Fibroblast of skin of scalp (primary cell): ENCODE data around the gene ITM2C. TPM values are rescaled to one million over a fixed set of nuclear protein-coding genes. Genes with fewer than 3 reads are reported as not detected.

ENCODE experiments used
- DNase-seq: peaks from one replicate; pipeline ENCODE4 v3.0.0-alpha.2; 2013
- polyA plus RNA-seq, 2 experiments: library from polyadenylated mRNA; unstranded; fragments of 120-200 nt; gene quantifications; one replicate each; pipeline ENCODE4 v1.2.1, GENCODE V29; 2013; ENCODE audit not compliant: insufficient read length in 2 of 2

ITM2C gene, protein sequence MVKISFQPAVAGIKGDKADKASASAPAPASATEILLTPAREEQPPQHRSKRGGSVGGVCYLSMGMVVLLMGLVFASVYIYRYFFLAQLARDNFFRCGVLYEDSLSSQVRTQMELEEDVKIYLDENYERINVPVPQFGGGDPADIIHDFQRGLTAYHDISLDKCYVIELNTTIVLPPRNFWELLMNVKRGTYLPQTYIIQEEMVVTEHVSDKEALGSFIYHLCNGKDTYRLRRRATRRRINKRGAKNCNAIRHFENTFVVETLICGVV
- polyA plus RNA-seq (2013, experiment 1 of 2; ENCODE audit: insufficient read length): 242 TPM
- 229 TPM for polyA plus RNA-seq (2013, experiment 2 of 2; ENCODE audit: insufficient read length)

DNA sequence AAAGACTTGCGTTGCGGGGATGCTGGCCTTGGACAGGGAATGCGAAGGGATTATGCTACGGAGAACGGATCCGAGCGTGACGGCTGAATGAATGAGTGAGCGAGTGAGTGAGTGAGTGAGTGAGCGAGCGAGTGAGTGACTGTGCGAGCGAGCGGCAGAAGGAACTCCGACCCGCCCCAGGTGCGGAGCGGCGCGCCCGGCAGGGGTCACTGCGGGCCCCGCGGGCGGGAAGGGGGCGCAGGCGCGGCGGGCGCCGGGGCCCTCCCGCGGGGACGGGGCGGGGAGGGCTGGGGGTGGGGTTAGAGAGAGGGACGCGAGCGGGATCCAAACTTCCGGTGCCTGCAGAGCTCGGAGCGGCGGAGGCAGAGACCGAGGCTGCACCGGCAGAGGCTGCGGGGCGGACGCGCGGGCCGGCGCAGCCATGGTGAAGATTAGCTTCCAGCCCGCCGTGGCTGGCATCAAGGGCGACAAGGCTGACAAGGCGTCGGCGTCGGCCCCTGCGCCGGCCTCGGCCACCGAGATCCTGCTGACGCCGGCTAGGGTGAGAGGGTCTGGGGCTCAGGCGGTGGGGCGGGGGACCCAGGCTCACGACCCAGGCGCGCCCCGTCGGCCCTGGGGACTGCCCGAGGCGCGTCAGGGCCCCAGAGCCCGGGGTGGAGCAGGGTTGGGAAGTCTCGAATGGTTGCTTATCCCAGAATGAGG, at the start of gene ITM2C:
ITM2C (plus strand) TSS at position 338 of the 702 bp plus-strand sequence; CDS start at position 422, 84 bp downstream.
- DNase-seq: peak; percentile 76

DNA sequence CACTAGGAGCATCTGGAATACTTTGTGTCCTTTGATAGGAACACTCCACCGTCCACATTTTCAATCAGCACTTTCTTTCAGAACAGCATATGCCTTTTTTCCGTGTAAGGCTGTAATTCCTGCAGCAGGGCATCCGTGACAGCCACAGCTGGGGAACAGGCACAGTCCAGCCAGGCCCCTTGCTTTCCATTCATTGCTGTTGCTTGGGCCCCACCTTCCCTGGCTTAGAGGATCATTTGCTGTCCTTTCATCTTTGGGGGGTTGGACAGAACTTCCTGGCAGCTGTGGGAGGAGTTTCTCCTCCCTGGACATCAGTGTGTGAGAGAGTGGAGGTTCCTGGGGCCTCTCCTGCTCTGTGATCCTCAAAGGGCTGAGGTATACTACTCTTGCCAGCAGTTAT, 49.7 kb upstream of the ITM2C start:
- DNase-seq: no peak

DNA sequence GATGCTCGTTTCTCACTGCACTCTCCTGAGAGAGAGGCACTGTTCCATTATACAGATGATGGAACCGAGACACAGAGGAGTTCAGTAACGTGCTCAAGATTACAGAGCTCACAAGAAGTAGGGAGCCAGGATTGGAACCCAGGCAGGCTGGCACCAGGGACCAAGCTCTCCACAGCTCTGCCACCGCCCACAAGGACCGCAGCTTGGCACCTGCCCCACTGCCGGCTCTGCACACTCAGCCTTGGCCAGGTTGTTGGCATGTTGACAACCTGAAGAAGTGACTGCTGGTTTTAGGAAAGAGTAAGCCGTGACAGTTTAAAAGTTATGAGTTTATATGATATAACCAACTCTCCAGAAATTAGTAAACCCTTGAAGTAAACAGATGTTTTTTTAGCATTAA, 48.0 kb upstream of the ITM2C start:
- no peak for DNase-seq

DNA sequence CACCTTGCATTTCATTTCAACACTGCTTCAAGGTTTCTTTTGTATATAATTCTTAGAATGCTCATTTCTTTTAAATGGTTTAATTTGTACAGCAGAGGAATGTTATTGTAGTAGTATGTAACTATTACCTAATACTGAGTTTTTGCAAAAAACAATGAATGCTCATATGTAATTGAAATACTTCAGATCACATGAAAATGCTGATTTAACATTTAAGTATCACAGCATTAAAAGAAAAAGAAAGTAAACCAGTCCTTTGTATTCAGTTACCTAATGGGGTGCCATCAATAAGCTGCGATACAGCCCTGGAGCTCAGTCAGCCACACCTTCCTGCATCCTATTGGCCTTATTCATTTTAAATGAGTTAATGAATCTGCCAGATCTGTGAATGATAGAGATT, 45.3 kb upstream of the ITM2C start:
- DNase-seq: no peak

DNA sequence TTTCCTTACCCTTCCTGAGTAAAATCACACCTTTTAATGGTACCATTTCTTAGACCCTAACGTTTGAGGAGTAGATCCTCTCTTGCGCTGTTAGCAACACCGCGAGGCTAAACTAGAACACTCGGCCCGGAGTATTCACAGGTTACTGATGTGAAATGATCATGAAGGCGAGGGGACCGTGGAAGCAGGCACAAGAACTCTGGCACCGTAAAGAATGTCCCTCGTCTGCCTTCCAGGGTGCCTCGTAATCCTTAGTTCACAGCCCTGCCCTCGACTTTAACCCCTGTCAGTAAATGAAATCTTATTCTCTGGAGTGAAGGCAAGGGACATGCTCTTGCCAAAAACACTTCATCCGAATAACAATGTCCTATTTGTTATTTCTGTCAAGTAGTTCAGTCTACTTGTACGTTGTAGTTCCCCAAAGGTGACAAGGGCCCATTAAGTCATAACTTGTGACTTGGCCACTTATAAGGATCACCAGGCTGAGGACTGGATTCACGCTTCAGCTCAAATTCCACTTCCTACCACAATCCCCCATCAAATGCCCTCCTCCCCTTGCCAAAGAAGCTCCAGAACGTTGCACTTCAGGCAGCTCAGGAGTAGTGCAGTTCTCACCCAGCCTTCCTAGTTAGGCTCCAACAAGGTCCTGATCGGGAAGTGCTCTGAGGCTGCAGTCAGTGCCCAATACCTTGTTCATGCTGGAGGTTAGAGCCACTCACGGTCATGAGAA, 43.3 kb upstream of the ITM2C start:
- DNase-seq: no peak

DNA sequence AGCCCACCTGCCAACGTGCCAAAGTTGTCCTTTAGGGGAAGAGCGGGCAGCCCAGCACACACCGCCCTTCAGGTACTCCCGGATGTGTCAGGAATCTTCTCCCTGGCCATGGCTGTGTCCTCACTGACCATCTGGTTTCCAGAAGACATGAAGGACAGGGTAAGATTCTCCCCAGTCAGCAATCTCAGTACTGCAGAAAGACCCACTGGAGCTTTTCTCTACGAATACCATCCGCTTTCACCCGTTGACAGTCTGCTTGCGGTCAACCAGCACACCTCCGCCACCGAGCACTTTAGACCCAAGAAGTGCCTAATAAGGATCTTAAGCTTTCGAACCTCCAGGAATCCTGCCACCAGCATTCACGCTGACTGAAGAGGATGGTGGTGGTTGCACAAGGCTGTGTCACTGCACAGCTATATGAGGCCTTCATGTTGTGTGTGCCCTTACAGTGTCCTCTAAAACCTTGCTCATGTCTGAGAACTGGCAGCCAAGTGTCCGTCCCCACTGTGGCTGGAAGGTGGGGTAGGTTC, 42.7 kb upstream of the ITM2C start:
- DNase-seq: no peak

- no peak for DNase-seq
Measured at GRCh38 chr2:230823264-230823964, 41.3 kb upstream of the ITM2C start.

DNA sequence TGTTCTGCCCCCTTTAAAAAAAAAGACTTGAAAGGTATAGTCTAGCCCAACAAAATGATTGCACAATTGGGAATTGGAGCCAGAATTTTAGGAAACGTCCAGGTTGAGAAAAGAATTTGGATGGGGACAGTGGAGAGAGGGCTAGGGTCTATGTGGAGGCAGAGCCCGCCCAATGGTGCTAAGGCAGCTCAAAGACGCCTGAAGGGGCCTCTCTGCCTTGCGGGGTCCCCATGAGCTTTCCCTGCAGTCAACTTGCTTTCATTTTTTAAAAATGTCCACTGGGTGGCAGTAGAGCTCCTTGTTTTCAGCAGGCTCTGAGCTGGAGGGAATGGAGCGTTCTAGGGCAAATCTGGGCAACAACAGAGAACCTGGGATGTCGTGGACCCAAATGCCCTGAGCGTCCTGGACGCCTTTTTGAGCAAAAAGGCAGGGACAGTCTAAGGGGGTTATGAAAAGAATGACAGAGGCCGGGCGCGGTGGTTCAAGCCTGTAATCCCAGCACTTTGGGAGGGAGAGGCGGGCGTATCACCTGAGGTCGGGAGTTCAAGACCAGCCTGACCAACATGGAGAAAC, 40.2 kb upstream of the ITM2C start:
- peak; percentile 83 for DNase-seq

GRCh38 chr2:230825354-230825753, 39.4 kb upstream of the ITM2C start:
- DNase-seq: no peak

DNA sequence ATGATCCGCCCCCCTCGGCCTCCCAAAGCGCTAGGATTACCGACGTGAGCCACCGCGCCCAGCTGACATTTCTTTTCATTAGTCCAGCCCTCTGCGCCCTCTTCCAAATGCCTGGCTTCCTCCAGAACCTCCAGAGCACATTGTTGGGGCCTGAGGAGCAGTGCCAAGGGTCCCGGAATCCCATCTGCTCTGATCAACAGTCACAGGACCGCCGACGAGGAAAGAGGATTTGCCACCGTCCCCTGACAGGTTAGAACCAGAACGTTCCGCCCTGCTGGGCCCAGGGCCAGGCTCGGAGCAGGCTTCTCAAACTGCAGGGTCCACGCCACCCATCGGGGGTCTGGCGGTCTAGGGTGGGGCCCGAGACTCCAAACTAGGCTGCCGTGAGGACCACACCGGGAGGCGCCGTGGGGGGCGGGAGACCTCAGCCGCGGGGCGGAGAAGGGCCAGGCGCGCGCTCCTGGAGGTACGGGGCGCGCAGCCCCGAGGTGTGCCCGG, 36.9 kb upstream of the ITM2C start:
- DNase-seq: no peak

- no peak for DNase-seq
Measured at GRCh38 chr2:230828272-230828961, 36.3 kb upstream of the ITM2C start.

GRCh38 chr2:230829293-230829692, 35.4 kb upstream of the ITM2C start:
- no peak for DNase-seq

- no peak for DNase-seq
Measured at GRCh38 chr2:230829959-230830358, 34.8 kb upstream of the ITM2C start.

- DNase-seq: no peak
Measured at GRCh38 chr2:230830428-230830827, 34.3 kb upstream of the ITM2C start.

- no peak for DNase-seq
Measured at GRCh38 chr2:230840301-230840700, 24.4 kb upstream of the ITM2C start.

- DNase-seq: no peak
Measured at GRCh38 chr2:230842473-230842872, 22.3 kb upstream of the ITM2C start.

GRCh38 chr2:230843132-230843531, 21.6 kb upstream of the ITM2C start:
- no peak for DNase-seq

- DNase-seq: no peak
Measured at GRCh38 chr2:230846360-230846759, 18.4 kb upstream of the ITM2C start.

DNA sequence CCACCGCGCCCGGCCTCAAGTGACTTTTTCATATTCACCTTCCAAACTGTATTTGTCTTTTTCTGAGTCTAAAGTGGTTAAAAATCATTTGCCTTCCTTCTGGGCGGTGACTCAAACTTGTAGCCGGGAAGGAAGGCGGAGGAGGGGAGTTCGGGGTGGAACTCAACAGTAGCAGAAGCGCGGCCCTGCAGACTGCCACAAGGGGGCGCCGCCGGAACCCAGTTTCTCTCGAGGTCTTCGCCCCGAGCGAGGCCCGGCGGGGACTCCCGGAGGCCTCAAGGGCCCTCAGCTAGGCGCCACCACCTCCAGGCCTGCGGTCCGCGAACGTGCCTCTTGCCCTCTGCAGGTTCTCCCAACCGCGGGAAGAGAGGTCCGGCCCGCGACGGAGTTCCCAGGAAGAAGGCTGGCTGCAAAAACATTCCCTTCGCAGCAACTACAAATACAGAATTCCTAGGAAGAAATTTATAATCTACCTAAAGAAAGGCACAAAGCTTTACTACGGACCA, 16.8 kb upstream of the ITM2C start:
- DNase-seq: peak; percentile 83

DNA sequence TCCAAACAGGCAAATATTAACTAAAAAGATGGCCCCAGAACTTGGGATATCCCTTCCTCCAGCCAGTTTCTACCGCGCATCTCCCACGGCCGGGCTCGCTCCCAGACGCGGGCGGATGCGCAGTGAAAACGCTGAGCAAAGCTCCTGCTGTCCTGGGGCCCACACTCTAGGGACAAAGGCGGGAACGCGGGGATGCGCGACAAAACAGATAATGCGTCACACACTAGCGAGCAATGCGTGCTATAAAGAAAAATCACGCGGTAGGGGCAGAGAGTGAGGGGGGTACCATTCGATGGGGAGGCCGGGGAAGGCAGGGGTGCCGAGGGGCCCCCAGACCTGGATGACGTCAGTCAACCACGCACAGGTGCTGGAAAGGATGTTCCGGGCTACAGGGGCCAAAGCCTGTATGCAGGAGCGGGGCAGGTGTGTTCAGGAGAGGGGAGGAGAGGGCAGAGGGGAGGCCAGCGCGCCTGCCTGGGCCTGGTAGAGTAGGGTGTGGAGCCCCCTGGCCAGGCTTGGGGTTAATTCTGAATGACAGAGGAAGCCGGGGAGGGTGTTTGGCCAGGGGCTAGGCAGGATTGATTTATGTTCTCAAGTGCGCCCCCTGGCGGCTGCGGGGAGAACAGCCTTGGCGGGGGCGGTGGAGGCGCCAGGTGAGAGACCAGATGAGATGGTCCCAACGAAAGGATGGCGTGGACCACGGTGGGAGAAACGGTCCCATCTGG, 14.9 kb upstream of the ITM2C start:
- peak; percentile 27 for DNase-seq

- DNase-seq: no peak
Measured at GRCh38 chr2:230850358-230850658, 14.4 kb upstream of the ITM2C start.
